Measurements from ENCODE around the gene CKB. TPM values are rescaled to one million over a fixed set of nuclear protein-coding genes. Genes with fewer than 3 reads are reported as not detected.

The CKB gene
- total RNA-seq, 4 donors from 2014 or later: 190 to 373 (median 266) TPM

DNA sequence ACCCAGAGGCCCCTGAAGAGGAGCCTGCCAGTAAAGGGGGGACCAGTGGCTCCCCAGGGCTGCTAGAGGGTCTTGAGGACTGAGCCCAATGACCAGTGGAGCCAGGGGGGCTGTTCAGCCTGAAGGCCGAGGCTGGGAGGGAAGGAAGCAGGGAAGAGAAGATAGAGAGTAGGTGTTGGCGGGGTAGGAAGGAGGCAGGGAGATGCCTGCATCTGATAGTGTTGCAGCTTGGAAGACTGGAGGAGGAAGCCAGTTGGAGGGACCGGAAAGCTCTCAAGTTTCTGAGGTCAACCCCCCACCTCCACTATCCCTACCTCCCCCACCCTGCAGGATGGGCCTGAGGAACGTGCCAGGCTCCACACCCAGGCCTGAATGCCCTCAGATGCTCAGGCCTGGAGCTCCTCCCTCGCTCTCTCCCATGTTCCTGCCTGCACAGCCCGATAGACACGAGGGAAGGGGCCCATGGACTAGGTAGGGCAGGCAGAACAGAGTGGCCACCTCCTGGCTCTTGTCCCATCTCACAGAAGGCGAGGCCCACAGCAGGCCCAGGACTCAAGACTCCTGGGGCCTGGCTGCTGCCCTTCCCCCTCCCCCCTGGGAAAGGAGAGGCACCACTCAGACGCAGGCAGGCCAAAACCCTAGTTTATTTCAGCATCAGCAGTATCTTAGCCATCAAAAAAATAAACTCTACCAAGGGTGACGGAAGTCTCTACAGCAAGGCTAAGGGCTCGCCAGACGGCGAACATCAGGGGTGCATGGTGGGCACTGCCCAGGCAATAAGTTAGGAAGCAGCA, 3.4 kb downstream of the CKB start:
- DNase-seq: peak; percentile 75 to 82
- H3K9me3 ChIP-seq: no peaks in the 10 kb centered on the region
- 20 to 22% methylated on average over 10 to 12 of the region's 13 CpGs for WGBS, 2 donors
- TF ChIP-seq POLR2A (IDR thresholded peaks at IDR 0.05): no peak
- TF ChIP-seq, protein P1, sequence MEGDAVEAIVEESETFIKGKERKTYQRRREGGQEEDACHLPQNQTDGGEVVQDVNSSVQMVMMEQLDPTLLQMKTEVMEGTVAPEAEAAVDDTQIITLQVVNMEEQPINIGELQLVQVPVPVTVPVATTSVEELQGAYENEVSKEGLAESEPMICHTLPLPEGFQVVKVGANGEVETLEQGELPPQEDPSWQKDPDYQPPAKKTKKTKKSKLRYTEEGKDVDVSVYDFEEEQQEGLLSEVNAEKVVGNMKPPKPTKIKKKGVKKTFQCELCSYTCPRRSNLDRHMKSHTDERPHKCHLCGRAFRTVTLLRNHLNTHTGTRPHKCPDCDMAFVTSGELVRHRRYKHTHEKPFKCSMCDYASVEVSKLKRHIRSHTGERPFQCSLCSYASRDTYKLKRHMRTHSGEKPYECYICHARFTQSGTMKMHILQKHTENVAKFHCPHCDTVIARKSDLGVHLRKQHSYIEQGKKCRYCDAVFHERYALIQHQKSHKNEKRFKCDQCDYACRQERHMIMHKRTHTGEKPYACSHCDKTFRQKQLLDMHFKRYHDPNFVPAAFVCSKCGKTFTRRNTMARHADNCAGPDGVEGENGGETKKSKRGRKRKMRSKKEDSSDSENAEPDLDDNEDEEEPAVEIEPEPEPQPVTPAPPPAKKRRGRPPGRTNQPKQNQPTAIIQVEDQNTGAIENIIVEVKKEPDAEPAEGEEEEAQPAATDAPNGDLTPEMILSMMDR (IDR thresholded peaks at IDR 0.05): no peak
- H3K4me1 ChIP-seq: peaks cover 67 to 71% of the 10 kb centered on the region in 2 donors
- H3K4me3 ChIP-seq (replicated peaks in 1 of 3): no peak overlapping the region
- no peaks in the 10 kb centered on the region for H3K36me3 ChIP-seq
- no peaks in the 10 kb centered on the region for H3K27me3 ChIP-seq
- H3K27ac ChIP-seq: peak overlapping the region; percentile 70 to 98 (median 94)
- intact Hi-C loops (cut with DNase I): loop anchor here (2.0 kb wide), 1 partner anchor 28 kb away; no protein-coding TSS in a partner anchor

DNA sequence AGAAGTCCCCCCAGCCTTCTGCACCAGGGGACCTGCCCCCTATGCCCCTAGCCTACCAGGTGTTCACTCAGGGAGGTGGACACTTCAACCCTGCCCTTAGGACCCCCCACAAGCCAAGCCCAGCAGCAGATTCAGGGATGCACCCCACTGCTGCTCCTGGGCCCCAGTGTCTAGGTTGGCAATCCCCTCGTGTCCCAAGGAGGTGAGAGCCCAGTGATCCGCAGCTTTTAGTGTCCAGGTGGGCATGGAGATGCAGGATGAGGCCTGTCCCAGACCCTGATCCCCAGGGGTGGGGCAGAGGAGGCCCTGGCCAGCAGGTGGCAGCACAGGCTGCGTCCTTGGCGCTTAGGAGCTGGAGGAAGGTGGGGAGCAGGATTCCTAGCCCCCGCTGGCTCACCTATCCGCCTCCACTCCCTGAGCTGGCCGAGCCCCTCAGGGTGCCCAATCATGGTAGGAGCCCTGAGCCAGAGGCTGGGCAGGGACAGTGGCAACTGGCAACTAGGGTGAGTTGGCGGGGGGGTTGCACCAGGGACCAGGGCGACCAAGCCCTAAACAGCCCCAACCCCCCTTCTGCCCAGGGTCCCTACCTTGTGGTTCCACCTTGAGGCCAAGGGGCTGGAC, 4.1 kb downstream of the CKB start:
- TF ChIP-seq, protein P1 (IDR thresholded peaks at IDR 0.05): peak; percentile 69 to 86 (median 76)
- no peak for TF ChIP-seq POLR2A (IDR thresholded peaks at IDR 0.05)
- intact Hi-C loops (cut with DNase I): loop anchor here (2.0 kb wide), 1 partner anchor 28 kb away; no protein-coding TSS in a partner anchor
- peak; percentile 60 to 74 for DNase-seq
- H3K9me3 ChIP-seq: no peaks in the 10 kb centered on the region
- no peak overlapping the region for H3K4me3 ChIP-seq (replicated peaks in 1 of 3)
- no peaks in the 10 kb centered on the region for H3K36me3 ChIP-seq
- H3K27me3 ChIP-seq: no peaks in the 10 kb centered on the region
- peaks cover 74 to 78% of the 10 kb centered on the region in 2 donors for H3K4me1 ChIP-seq
- WGBS, 2 donors: 57 to 59% methylated on average over 5 to 7 of the region's 9 CpGs
- H3K27ac ChIP-seq: peak overlapping the region; percentile 70 to 98 (median 94)

DNA sequence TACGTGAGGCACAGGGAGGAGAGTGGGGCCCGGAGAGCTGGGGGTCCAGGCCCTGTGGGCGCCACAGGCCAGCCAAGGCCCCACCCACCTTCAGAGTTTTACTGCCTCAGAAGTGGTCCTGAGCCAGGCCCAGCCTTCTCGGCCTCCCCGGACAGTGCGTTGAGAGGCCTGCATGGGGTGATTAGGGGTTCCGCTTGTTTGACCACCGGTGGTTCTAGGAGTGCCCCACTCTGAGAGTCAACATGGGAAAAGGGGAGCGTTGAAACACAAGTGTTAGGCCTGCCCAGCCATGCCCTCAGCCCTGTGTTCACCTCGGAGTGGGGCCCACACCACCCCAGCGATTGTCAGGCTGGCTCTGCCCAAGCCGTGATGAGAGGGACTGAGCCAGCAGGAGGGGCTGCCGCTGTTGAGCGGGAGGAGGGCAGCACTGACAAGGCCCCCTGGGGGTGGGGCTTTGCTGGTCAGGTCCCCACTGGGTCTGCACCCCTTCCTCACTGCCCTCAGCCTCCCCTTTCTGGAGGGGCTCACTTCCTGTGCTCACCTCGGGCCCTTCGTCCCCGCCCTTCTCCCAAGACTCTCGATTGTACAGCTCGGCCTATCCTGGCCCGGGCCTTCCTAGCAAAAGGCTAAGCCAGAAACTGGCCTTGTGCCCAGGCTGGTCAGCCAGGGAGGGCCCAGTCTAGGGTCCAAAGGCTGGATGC, 4.8 kb downstream of the CKB start:
- no peaks in the 10 kb centered on the region for H3K9me3 ChIP-seq

DNA sequence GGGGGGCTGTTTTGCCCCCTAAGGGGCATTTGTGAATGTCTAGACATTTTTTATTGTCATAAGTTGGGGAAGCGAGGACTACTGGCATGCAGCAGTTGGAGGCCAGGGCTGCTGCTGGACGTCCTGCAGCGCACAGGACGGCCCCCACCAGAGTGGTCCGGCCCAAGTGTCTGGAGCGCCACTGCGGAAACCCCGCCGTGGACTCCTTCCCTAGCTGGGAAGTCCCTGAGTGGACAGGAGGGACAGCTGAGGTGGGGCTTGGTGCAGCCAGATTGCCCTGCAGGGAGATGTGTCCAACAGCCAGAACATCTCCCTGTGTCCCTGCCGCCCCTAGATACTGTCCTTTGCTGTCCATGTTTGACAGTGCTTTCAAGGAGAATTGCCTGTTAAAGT, 5.5 kb downstream of the CKB start:
- Histone ChIP-seq H3K27ac (peak overlapping the region; percentile 70 to 98 (median 94)), H3K4me3 (replicated peaks in 1 of 3) (no peak overlapping the region), H3K36me3 (no peaks in the 10 kb centered on the region), H3K4me1 (peaks cover 79 to 84% of the 10 kb centered on the region in 2 donors), H3K27me3 (no peaks in the 10 kb centered on the region), H3K9me3 (no peaks in the 10 kb centered on the region)
- no peak for TF ChIP-seq POLR2A (IDR thresholded peaks at IDR 0.05)
- TF ChIP-seq, protein P1 (IDR thresholded peaks at IDR 0.05): no peak
- 70 to 71% methylated on average over 1 to 9 of the region's 10 CpGs for WGBS, 2 donors
- DNase-seq: no peak
- intact Hi-C loops (cut with DNase I): no loop called here

More for the DNA sequence above, 4.8 kb downstream of the CKB start:
- intact Hi-C loops (cut with DNase I): loop anchor here (2.0 kb wide), 1 partner anchor 29 kb away; no protein-coding TSS in a partner anchor
- Histone ChIP-seq H3K4me3 (replicated peaks in 1 of 3) (no peak overlapping the region), H3K36me3 (no peaks in the 10 kb centered on the region), H3K27me3 (no peaks in the 10 kb centered on the region), H3K4me1 (peaks cover 76 to 79% of the 10 kb centered on the region in 2 donors), H3K27ac (peak overlapping the region; percentile 70 to 98 (median 94))
- 27 to 28% methylated on average over 10 to 15 of the region's 20 CpGs for WGBS, 2 donors
- no peak for TF ChIP-seq POLR2A (IDR thresholded peaks at IDR 0.05)
- TF ChIP-seq, protein P1 (IDR thresholded peaks at IDR 0.05): no peak
- DNase-seq: peak; percentile 82 to 88
